ENCODE data around the gene LRRFIP2.
"Not testable (repeated sequence)": the region's sequence is repeated elsewhere in the genome, so short reads cannot be mapped to it uniquely, and the experiment has no call there.

LRRFIP2 gene

GRCh38 chr3:37189109-37189508, 14.7 kb upstream of the LRRFIP2 start:
- no peak for DNase-seq (ENCODE audit: low read depth)

GRCh38 chr3:37183976-37184375, 9.6 kb upstream of the LRRFIP2 start:
- no peak for DNase-seq (ENCODE audit: low read depth)

- no peak for DNase-seq (ENCODE audit: low read depth)
These were observed 9.0 kb upstream of the LRRFIP2 start for GRCh38 chr3:37183375-37183831.

- no peak for DNase-seq (ENCODE audit: low read depth)
These were observed 8.4 kb upstream of the LRRFIP2 start for GRCh38 chr3:37182816-37183215.

GRCh38 chr3:37181756-37182155, 7.4 kb upstream of the LRRFIP2 start:
- DNase-seq (ENCODE audit: low read depth): no peak

GRCh38 chr3:37179144-37179967, 5.0 kb upstream of the LRRFIP2 start:
- DNase-seq (ENCODE audit: low read depth): no peak

GRCh38 chr3:37173806-37174205, 576 bp downstream of the LRRFIP2 start:
- DNase-seq (ENCODE audit: low read depth): no peak

GRCh38 chr3:37171144-37171543, 3.2 kb downstream of the LRRFIP2 start:
- no peak for DNase-seq (ENCODE audit: low read depth)

GRCh38 chr3:37170513-37170912, 3.9 kb downstream of the LRRFIP2 start:
- no peak for DNase-seq (ENCODE audit: low read depth)

- no peak for DNase-seq (ENCODE audit: low read depth)
These were observed 4.3 kb downstream of the LRRFIP2 start for GRCh38 chr3:37170060-37170459.

- DNase-seq (ENCODE audit: low read depth): no peak
These were observed 5.5 kb downstream of the LRRFIP2 start for GRCh38 chr3:37168896-37169295.

- DNase-seq (ENCODE audit: low read depth): no peak
These were observed 10.9 kb downstream of the LRRFIP2 start for GRCh38 chr3:37163262-37164015.

GRCh38 chr3:37162501-37163245, 11.7 kb downstream of the LRRFIP2 start:
- no peak for DNase-seq (ENCODE audit: low read depth)

- DNase-seq (ENCODE audit: low read depth): no peak
These were observed 13.0 kb downstream of the LRRFIP2 start for GRCh38 chr3:37161351-37161750.

GRCh38 chr3:37155782-37156181, 18.6 kb downstream of the LRRFIP2 start:
- DNase-seq (ENCODE audit: low read depth): no peak

GRCh38 chr3:37154668-37155314, 19.6 kb downstream of the LRRFIP2 start:
- no peak for DNase-seq (ENCODE audit: low read depth)

GRCh38 chr3:37150621-37151020, 23.8 kb downstream of the LRRFIP2 start:
- no peak for DNase-seq (ENCODE audit: low read depth)

- no peak for DNase-seq (ENCODE audit: low read depth)
These were observed 25.1 kb downstream of the LRRFIP2 start for GRCh38 chr3:37149257-37149656.

GRCh38 chr3:37148208-37148607, 26.2 kb downstream of the LRRFIP2 start:
- no peak for DNase-seq (ENCODE audit: low read depth)

- no peak for DNase-seq (ENCODE audit: low read depth)
These were observed 26.7 kb downstream of the LRRFIP2 start for GRCh38 chr3:37147666-37148065.

- DNase-seq (ENCODE audit: low read depth): not testable (repeated sequence)
These were observed 27.5 kb downstream of the LRRFIP2 start for GRCh38 chr3:37146927-37147326.

- no peak for DNase-seq (ENCODE audit: low read depth)
These were observed 28.8 kb downstream of the LRRFIP2 start for GRCh38 chr3:37145611-37146010.

All from activated T-helper 1 cell treated with Interleukin-2 at 50 U/mL for 16 hours (primary cell).